PC-9 (cell line): ENCODE data around the gene ACMSD.

Experiments
- CTCF ChIP-seq: fragments of 200-600 bp; sonication (generic); conservative IDR thresholded peaks from 2 replicates; pipeline ENCODE4 v1.6.1; 2017; ENCODE audit warnings: mixed run types, antibody characterized with exemption, mild to moderate bottlenecking, moderate library complexity
- EZH2 ChIP-seq: fragments of 200-600 bp; sonication (generic); IDR thresholded peaks from 2 replicates; pipeline ENCODE4 v1.8.0; 2017; ENCODE audit warnings: antibody characterized with exemption, low read depth

- TF ChIP-seq CTCF (no peak), EZH2 (no peak)
These were observed 86.5 kb downstream of the ACMSD start for GRCh38 chr2:134924912-134925311.
